GM12875 (cell line): Measurements from ENCODE around the gene CDKN2D.
"Not testable (repeated sequence)": the region's sequence is repeated elsewhere in the genome, so short reads cannot be mapped to it uniquely, and the experiment has no call there.

Experiments used
- H3K4me3 ChIP-seq: one replicate; pipeline ENCODE4 v1.5.1; 2011; ENCODE audit warnings: low read depth, low read length, control low read depth
- TF ChIP-seq, protein P1 (sequence below): IDR thresholded peaks from 2 replicates; pipeline ENCODE4 v1.5.1; 2011; ENCODE audit warnings: low read depth, mild to moderate bottlenecking, control low read depth, inconsistent platforms, low read length, moderate library complexity, borderline replicate concordance; ENCODE audit not compliant: insufficient read depth

CDKN2D gene

GRCh38 chr19:10577951-10578350, 9.2 kb upstream of the CDKN2D start:
- TF ChIP-seq, protein P1, sequence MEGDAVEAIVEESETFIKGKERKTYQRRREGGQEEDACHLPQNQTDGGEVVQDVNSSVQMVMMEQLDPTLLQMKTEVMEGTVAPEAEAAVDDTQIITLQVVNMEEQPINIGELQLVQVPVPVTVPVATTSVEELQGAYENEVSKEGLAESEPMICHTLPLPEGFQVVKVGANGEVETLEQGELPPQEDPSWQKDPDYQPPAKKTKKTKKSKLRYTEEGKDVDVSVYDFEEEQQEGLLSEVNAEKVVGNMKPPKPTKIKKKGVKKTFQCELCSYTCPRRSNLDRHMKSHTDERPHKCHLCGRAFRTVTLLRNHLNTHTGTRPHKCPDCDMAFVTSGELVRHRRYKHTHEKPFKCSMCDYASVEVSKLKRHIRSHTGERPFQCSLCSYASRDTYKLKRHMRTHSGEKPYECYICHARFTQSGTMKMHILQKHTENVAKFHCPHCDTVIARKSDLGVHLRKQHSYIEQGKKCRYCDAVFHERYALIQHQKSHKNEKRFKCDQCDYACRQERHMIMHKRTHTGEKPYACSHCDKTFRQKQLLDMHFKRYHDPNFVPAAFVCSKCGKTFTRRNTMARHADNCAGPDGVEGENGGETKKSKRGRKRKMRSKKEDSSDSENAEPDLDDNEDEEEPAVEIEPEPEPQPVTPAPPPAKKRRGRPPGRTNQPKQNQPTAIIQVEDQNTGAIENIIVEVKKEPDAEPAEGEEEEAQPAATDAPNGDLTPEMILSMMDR, result no peak
- no peak overlapping the region for H3K4me3 ChIP-seq

- no peak overlapping the region for H3K4me3 ChIP-seq
Observed at GRCh38 chr19:10575011-10575716, 6.4 kb upstream of the CDKN2D start.

DNA sequence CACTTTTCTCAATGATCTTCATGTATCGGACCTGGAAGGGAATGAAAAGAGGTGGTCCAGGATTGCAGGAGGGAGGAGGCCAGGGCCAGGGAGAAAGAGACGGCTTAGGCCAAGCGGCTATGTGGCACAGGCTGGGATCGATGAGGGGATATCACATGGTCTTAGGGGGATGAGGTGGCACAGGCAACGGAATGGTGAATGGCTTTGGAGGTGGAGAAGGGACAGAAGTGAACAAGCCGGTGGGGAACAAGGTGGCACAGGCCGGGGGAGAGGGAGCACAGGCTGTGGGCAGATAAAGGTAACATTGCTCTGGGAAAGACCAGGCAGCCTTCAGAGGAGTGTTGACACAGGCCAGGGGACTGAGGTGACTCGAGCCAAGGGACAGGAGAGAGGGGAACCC, 5.7 kb upstream of the CDKN2D start:
- TF ChIP-seq, protein P1, result no peak

More at GRCh38 chr19:10575011-10575716, 6.4 kb upstream of the CDKN2D start:
- TF ChIP-seq, protein P1, result no peak

GRCh38 chr19:10573793-10574192, 5.0 kb upstream of the CDKN2D start:
- H3K4me3 ChIP-seq, result not testable (repeated sequence)

More for the DNA sequence above, 5.7 kb upstream of the CDKN2D start:
- H3K4me3 ChIP-seq, result no peak overlapping the region

- peak overlapping the region; percentile 71 for H3K4me3 ChIP-seq
- TF ChIP-seq, protein P1, result peak; percentile 16; the same call in 1 of the 2 replicates
Observed at GRCh38 chr19:10568062-10568825, 535 bp downstream of the CDKN2D start.

DNA sequence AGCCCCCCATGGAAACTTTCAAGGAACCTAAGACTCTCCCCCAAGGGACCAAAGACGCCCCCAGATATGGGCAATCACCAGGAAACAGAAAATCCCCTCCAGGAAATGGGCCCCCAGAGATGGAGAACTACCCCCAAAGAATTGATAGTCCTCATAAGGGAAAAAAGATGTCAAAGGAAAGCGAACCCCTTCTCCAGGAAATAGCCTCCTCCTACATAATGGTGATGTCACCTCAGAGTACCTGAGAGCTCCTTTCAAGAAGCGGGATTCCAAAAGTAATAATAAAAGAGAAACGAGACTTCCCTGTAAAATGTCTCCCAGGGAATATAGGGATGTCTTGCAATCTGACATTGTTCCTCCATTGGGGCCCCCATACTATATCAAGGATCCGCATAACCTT, 1.1 kb downstream of the CDKN2D start:
- peak overlapping the region; percentile 71 for H3K4me3 ChIP-seq
- TF ChIP-seq, protein P1, result no peak

GRCh38 chr19:10566658-10567410, 1.9 kb downstream of the CDKN2D start:
- TF ChIP-seq, protein P1, result no peak
- peak overlapping the region; percentile 24 for H3K4me3 ChIP-seq
